8988T (cell line): ENCODE measurements around the gene TAPT1.

Source experiments
- DNase-seq: peaks from one replicate; pipeline ENCODE4 v3.0.0; 2011

Gene TAPT1

DNA sequence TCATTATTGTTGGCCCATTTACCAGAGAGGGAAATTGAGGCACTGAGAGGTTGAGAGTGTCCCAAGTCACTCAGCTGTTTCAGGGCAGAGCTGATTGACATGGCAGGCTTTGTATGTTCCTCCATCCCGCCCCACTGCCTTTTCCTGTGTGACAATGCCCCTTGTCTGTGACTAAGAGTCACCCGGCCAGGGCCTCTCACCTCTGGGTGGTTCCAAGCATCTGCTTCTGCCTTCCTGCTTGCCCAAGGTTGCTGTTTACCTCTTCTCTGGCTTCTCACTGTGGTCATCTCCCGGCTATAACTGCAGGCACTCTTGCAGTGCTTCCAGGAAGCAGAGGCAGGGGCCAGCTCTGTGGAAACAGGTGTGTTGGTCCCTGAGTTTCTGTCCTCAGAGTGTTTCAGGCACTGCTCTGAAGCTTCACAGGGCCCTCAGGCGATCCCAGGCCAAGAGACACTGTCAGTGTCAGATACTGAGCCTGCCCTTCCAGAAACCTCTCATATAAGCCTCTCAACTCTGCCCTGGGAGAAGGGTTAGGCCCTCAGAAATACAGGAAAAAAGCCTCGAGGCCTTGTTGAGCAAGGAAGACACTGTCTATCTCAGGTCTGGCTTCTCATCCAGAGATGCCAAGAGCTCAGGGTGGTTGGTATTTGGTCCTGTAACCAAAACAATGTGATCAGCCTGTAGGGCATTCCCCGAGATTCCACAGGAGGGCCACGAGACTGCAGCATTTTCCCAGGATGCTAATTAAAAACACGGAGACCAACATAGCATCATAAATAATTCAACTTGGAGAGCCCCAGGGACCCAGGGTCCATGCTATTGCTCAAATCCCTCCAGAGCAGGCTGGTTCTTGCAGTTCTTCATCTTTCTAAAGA lies 100.5 kb downstream of the TAPT1 start:
- no peak for DNase-seq

- no peak for DNase-seq
Measured at GRCh38 chr4:16124232-16124631, 102.0 kb downstream of the TAPT1 start.

- no peak for DNase-seq
Measured at GRCh38 chr4:16123356-16124084, 102.8 kb downstream of the TAPT1 start.

DNA sequence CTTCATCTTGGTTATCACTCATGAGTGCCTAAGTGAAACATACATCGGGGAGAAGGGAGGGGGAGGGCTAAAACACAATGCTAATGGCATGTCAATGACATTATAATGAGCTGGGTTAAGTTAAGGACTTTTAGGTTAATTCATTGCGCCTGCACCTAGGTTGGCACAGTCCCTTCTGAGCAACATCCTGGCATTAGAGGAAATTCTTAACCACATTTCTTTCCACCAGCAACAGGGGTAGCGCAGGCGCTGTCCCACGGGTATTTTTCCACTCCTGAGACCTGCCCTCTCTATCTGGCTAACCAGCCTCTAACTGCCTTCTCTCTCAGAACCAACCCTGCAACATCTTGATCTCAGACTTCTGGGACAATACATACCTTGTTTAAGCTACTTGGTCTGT lies 103.5 kb downstream of the TAPT1 start:
- DNase-seq = no peak

GRCh38 chr4:16122308-16122711 lies 104.0 kb downstream of the TAPT1 start:
- DNase-seq = no peak

- no peak for DNase-seq
Measured at GRCh38 chr4:16120720-16121119, 105.6 kb downstream of the TAPT1 start.

DNA sequence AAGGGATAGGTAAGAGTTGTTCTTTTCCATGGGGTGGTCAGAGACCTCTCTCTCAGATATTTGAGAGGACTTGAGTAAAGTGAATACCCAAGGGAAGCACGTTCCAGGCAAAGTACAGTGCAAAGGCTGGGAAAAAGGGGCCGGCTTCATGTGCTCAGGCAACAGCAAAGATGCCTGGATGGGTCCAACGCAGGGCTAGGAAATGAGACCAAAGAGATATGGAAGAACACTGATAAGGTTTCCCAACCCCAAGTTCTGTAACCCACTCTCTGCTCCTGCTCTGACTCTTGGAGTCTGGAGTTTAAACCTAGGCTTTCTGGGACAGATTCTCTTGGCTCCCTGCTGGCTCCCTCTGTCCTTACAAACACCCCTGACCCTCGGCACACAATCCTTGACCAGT lies 106.3 kb downstream of the TAPT1 start:
- DNase-seq = no peak

- no peak for DNase-seq
Measured at GRCh38 chr4:16118090-16118489, 108.2 kb downstream of the TAPT1 start.

GRCh38 chr4:16117164-16117563 lies 109.1 kb downstream of the TAPT1 start:
- DNase-seq = no peak

- no peak for DNase-seq
Measured at GRCh38 chr4:16116493-16116990, 109.7 kb downstream of the TAPT1 start.

DNA sequence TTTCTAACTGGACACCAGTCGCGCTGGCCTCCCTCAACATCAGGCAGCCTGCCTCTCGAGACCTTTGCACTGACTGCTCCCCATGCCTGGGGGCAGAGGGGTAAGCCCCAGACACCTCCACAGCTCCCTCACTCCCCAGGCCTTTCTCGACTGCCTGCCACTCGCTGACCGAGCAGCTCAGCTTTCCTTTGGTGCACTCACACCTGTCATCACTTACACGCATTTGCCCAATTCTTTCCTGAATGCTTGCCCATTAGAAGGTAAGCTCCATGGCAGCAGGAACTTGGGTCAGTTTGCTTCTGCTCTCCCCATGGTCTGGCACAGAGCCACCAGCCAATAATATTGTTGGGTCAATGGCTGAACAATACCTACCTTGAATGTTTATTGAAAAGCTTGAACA lies 110.3 kb downstream of the TAPT1 start:
- no peak for DNase-seq

GRCh38 chr4:16114546-16114945 lies 111.7 kb downstream of the TAPT1 start:
- DNase-seq = no peak

- DNase-seq = no peak
Measured at GRCh38 chr4:16113741-16114140, 112.5 kb downstream of the TAPT1 start.

DNA sequence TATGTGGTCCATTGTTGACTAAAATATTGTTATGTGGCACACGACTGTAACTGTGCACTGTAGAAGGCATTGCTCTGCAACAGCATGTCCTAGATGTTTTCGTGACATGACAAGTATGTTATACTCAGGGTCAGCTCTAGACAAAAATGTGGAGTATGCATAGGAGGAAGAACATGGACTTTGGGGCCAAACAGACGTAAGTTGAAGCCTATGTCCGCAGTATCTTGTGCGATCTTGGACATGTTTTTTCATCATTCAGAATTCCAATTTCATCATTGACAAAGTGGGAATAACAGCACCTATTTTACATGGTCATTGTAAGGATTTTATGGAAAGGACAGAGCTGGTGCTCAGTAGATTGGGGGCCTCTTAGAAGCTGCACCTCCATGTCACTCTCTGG lies 114.7 kb downstream of the TAPT1 start:
- no peak for DNase-seq

- no peak for DNase-seq
Measured at GRCh38 chr4:16110661-16111290, 115.5 kb downstream of the TAPT1 start.
